K562 (cell line): ENCODE data around the gene LAPTM5. TPM values are rescaled to one million over a fixed set of nuclear protein-coding genes. Genes with fewer than 3 reads are reported as not detected.
A peak's percentile ranks its signal among the peaks of the same experiment; 100 is the strongest.

Experiments
- CAMTA2 ChIP-seq: fragments of 250-450 bp; sonication (Bioruptor Pico); conservative IDR thresholded peaks from 2 replicates; pipeline ENCODE4 v1.5.1; 2022
- HMBOX1 ChIP-seq: sonication (generic); IDR thresholded peaks from 2 replicates; pipeline ENCODE4 v1.6.1; 2016
- MAZ ChIP-seq, 2 experiments: fragments of 450-650 bp in 1 of 2; sonication (generic) in 1 of 2; formaldehyde crosslinking; IDR thresholded peaks in 1 of 2; conservative IDR thresholded peaks in 1 of 2; 2 replicates each; pipeline versions ENCODE4 v1.4.0 to v1.5.0; 2020; ENCODE audit warnings: mild to moderate bottlenecking in 1 of 2, missing genetic modification reagents in 1 of 2
- NELFE ChIP-seq: IDR thresholded peaks from 2 replicates; pipeline ENCODE4 v1.6.1; 2011; ENCODE audit warnings: mild to moderate bottlenecking; ENCODE audit not compliant: insufficient read depth, insufficient read length
- PRPF4 ChIP-seq: fragments of 200-400 bp; formaldehyde crosslinking; IDR thresholded peaks from one replicate; pipeline ENCODE4 v1.6.1; 2017; ENCODE audit warnings: low read length, low read depth, mild to moderate bottlenecking; ENCODE audit not compliant: insufficient read depth, poor library complexity, severe bottlenecking
- PTBP1 ChIP-seq: fragments of 200-400 bp; formaldehyde crosslinking; IDR thresholded peaks from 2 replicates; pipeline ENCODE4 v1.6.1; 2017; ENCODE audit warnings: low read depth, low read length
- PTTG1 ChIP-seq: fragments of 450-650 bp; IDR thresholded peaks from 2 replicates; pipeline ENCODE4 v1.6.1; 2016; ENCODE audit warnings: low read depth, mild to moderate bottlenecking, missing genetic modification characterization, missing compliant biosample characterization
- SETDB1 ChIP-seq: IDR thresholded peaks from one replicate; pipeline ENCODE4 v1.6.1; 2012; ENCODE audit warnings: low read length, control low read depth, inconsistent platforms
- SMAD2 ChIP-seq: fragments of 150-350 bp; IDR thresholded peaks from 2 replicates; pipeline ENCODE4 v1.6.1; 2014; ENCODE audit warnings: low read depth, mild to moderate bottlenecking, low read length
- SMARCA4 ChIP-seq: fragments of 450-650 bp; IDR thresholded peaks from 2 replicates; pipeline ENCODE4 v1.6.1; 2016
- SMARCA5 ChIP-seq: fragments of 450-650 bp; IDR thresholded peaks from 2 replicates; pipeline ENCODE4 v1.6.1; 2016
- SMARCB1 ChIP-seq: IDR thresholded peaks from 2 replicates; pipeline ENCODE4 v1.6.1; 2011; ENCODE audit warnings: improper control_type of control experiment, low read depth; ENCODE audit not compliant: insufficient read length
- SMARCE1 ChIP-seq: fragments of 450-650 bp; IDR thresholded peaks from 2 replicates; pipeline ENCODE4 v1.7.1; 2016; ENCODE audit warnings: mild to moderate bottlenecking
- SREBF1 ChIP-seq: fragments of 150-350 bp; IDR thresholded peaks from 2 replicates; pipeline ENCODE4 v1.6.1; 2014; ENCODE audit warnings: antibody characterized with exemption, low read depth, low read length, borderline replicate concordance
- ZFP1 ChIP-seq: fragments of 450-650 bp; formaldehyde crosslinking; IDR thresholded peaks from 2 replicates; pipeline ENCODE4 v1.4.0; 2020; ENCODE audit warnings: mild to moderate bottlenecking, mixed read lengths
- ZNF318 ChIP-seq, 2 experiments: fragments of 450-650 bp; IDR thresholded peaks; 2 replicates each; pipeline ENCODE4 v1.6.1; 2016; ENCODE audit warnings: mild to moderate bottlenecking in 2 of 2, borderline replicate concordance in 1 of 2, low read depth in 1 of 2, moderate library complexity in 1 of 2
- ZNF384 ChIP-seq: IDR thresholded peaks from 2 replicates; pipeline ENCODE4 v1.6.1; 2012; ENCODE audit warnings: low read depth, low read length, improper control_type of control experiment
- ZNF511 ChIP-seq: sonication (generic); formaldehyde crosslinking; IDR thresholded peaks from 2 replicates; pipeline ENCODE4 v1.8.0; 2022; ENCODE audit warnings: mild to moderate bottlenecking, missing genetic modification reagents
- ZNF584 ChIP-seq: fragments of 200-800 bp; sonication (Bioruptor generic); IDR thresholded peaks from 2 replicates; pipeline ENCODE4 v1.6.1; 2016; ENCODE audit warnings: low read depth, mild to moderate bottlenecking, missing genetic modification characterization, missing compliant biosample characterization
- ZSCAN29 ChIP-seq: fragments of 450-650 bp; IDR thresholded peaks from 2 replicates; pipeline ENCODE4 v1.6.1; 2017
- polyA plus RNA-seq, 8 experiments: library from polyadenylated mRNA; depleted of rRNA in 4 of 8; stranded (reverse) in 5 of 8; unstranded in 3 of 8; fragments of >200 nt; fragmentation: Nextera tagmentation in 2 of 8; fragmentation: Illumina TruSeq in 1 of 8; extraction: Ambion mirVana in 2 of 8; extraction: Trizol in 1 of 8; gene quantifications; 2 replicates each; pipeline versions ENCODE4 v1.2.1 to v1.2.3, GENCODE V29; 2011 to 2014; ENCODE audit warnings: inconsistent platforms in 1 of 8, missing spikeins in 1 of 8
- total RNA-seq, 7 experiments: library from RNA; depleted of rRNA in 6 of 7; stranded (reverse); fragments of >200 nt in 6 of 7; fragmentation: Illumina TruSeq in 2 of 7; extraction: Trizol in 2 of 7; gene quantifications; 2 replicates each; pipeline versions ENCODE4 v1.2.1 to v1.2.3, GENCODE V29; 2011 to 2021; ENCODE audit warnings: low replicate concordance in 1 of 7

The LAPTM5 gene
- total and polyA plus RNA-seq, 9 of the 15 experiments (the other 6 are each of a cell fraction or from before 2014, with no cell fraction given), result 2.4 to 47.3 (median 20.3) TPM

GRCh38 chr1:30741239-30741894 is 16.2 kb downstream of the LAPTM5 start (continued):
- TF ChIP-seq ZNF318 (IDR thresholded peaks at IDR 0.05; ENCODE audit: borderline replicate concordance in 1 of 2, low read depth in 1 of 2) (no peak), SMARCB1 (no peak), SMAD2 (no peak), CAMTA2 (CRISPR knock-in tag) (no peak), ZNF511 (CRISPR knock-in tag) (no peak), SMARCE1 (peak; percentile 96), ZNF384 (no peak), PRPF4 (no peak), SETDB1 (no peak), ZFP1 (CRISPR knock-in tag) (no peak), SREBF1 (no peak), PTBP1 (no peak), ZNF584 (CRISPR knock-in tag) (peak; percentile 72), SMARCA5 (no peak; the same call in 1 of the 2 replicates), NELFE (no peak), HMBOX1 (peak; percentile 66), PTTG1 (no peak), SMARCA4 (peak; percentile 81), MAZ (CRISPR knock-in tag; conservative IDR thresholded peaks at IDR 0.05 in 1 of 2, IDR thresholded peaks at IDR 0.05 in 1 of 2) (no peak), ZSCAN29 (no peak)
